GM12878 (cell line): ENCODE results near the gene SORCS1.

ENCODE experiments used
- EED ChIP-seq: sonication (generic); IDR thresholded peaks from 2 replicates; pipeline ENCODE4 v1.6.1; 2016; ENCODE audit warnings: antibody characterized with exemption, low read depth
- EP300 ChIP-seq, 2 experiments: fragments of 150-350 bp in 1 of 2; IDR thresholded peaks; 2 replicates each; pipeline ENCODE4 v1.6.1; 2011 to 2012; ENCODE audit warnings: low read depth in 2 of 2, low read length in 2 of 2, borderline replicate concordance in 1 of 2, improper control_type of control experiment in 1 of 2, inconsistent platforms in 1 of 2; ENCODE audit not compliant: control insufficient read depth in 1 of 2
- ETV6 ChIP-seq, 2 experiments: fragments of 450-650 bp in 1 of 2; IDR thresholded peaks in 1 of 2; conservative IDR thresholded peaks in 1 of 2; 2 replicates each; pipeline ENCODE4 v1.6.1; 2014; ENCODE audit warnings: antibody characterized with exemption in 1 of 2, borderline replicate concordance in 1 of 2, low read depth in 1 of 2, mild to moderate bottlenecking in 1 of 2, moderate library complexity in 1 of 2
- EZH2 ChIP-seq: IDR thresholded peaks from 2 replicates; pipeline ENCODE4 v1.6.1; 2012; ENCODE audit warnings: low read depth, mild to moderate bottlenecking, control low read depth, inconsistent platforms, low read length, borderline replicate concordance; ENCODE audit not compliant: control insufficient read depth
- HCFC1 ChIP-seq: fragments of 150-350 bp; IDR thresholded peaks from 2 replicates; pipeline ENCODE4 v1.6.1; 2014; ENCODE audit warnings: low read length
- NFYA ChIP-seq: IDR thresholded peaks from 2 replicates; pipeline ENCODE4 v1.6.1; 2011; ENCODE audit warnings: low read depth, mild to moderate bottlenecking, low read length, improper control_type of control experiment, borderline replicate concordance
- SMC3 ChIP-seq: IDR thresholded peaks from 2 replicates; pipeline ENCODE4 v1.6.1; 2011; ENCODE audit warnings: low read length, improper control_type of control experiment, borderline replicate concordance
- ZNF217 ChIP-seq: fragments of 450-650 bp; IDR thresholded peaks from 2 replicates; pipeline ENCODE4 v1.6.1; 2017; ENCODE audit warnings: antibody characterized with exemption, mild to moderate bottlenecking
- TF ChIP-seq, protein P1 (sequence below), 3 experiments: IDR thresholded peaks in 2 of 3; conservative IDR thresholded peaks in 1 of 3; 2 replicates each; pipeline ENCODE4 v1.5.1; 2011; ENCODE audit warnings: low read depth in 3 of 3, low read length in 3 of 3, mild to moderate bottlenecking in 3 of 3, control low read depth in 2 of 3, moderate library complexity in 2 of 3, inconsistent platforms in 1 of 3, mixed read lengths in 1 of 3; ENCODE audit not compliant: control insufficient read depth in 2 of 3, insufficient read depth in 1 of 3; ENCODE audit errors: extremely low read depth in 1 of 3
- TF ChIP-seq, protein P2 (sequence below): fragments of 150-350 bp; IDR thresholded peaks from 2 replicates; pipeline ENCODE4 v1.6.1; 2014; ENCODE audit warnings: mild to moderate bottlenecking, low read depth, low read length
- TF ChIP-seq, protein P3 (sequence below): fragments of 450-650 bp; IDR thresholded peaks from 2 replicates; pipeline ENCODE4 v1.6.1; 2017; ENCODE audit warnings: mild to moderate bottlenecking
- TF ChIP-seq, protein P4 (sequence below): IDR thresholded peaks from 2 replicates; pipeline ENCODE4 v1.6.1; 2011; ENCODE audit warnings: low read depth, low read length, improper control_type of control experiment, borderline replicate concordance
- TF ChIP-seq, protein P5 (sequence below): IDR thresholded peaks from 2 replicates; pipeline ENCODE4 v1.6.1; 2012; ENCODE audit warnings: mild to moderate bottlenecking, low read depth, low read length
- TF ChIP-seq, protein P6 (sequence below): IDR thresholded peaks from 2 replicates; pipeline ENCODE4 v1.6.1; 2011; ENCODE audit warnings: borderline replicate concordance, low read depth, mild to moderate bottlenecking, moderate library complexity, mixed read lengths, low read length; ENCODE audit not compliant: insufficient read depth; ENCODE audit errors: extremely low read length

DNA sequence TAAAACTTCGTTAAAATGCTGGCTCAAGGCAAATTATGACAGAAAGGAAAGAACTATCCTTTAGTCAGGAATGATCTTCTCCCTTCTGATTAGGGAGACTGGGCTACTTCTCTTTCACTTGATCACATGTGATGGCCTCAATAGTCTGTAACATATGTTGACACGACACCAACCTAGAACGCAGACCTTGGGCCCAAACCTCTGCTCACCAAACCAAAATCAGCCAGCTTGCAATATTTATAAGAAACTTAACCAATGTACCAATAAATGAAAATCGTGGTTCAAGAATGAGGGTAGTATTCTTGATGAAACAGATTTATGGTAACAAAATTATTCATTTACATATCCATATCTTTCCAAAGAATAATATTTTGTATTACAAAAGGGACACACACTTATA lies 361.6 kb downstream of the SORCS1 start:
- TF ChIP-seq EZH2 (no peak), HCFC1 (no peak), EED (no peak), EP300 (IDR thresholded peaks at IDR 0.05; ENCODE audit: borderline replicate concordance in 1 of 2, control insufficient read depth in 1 of 2, low read depth in 2 of 2, low read length in 2 of 2) (no peak), NFYA (no peak), ETV6 (conservative IDR thresholded peaks at IDR 0.05 in 1 of 2, IDR thresholded peaks at IDR 0.05 in 1 of 2; ENCODE audit: borderline replicate concordance in 1 of 2, low read depth in 1 of 2) (no peak), SMC3 (no peak), ZNF217 (no peak)
- TF ChIP-seq, protein P1, sequence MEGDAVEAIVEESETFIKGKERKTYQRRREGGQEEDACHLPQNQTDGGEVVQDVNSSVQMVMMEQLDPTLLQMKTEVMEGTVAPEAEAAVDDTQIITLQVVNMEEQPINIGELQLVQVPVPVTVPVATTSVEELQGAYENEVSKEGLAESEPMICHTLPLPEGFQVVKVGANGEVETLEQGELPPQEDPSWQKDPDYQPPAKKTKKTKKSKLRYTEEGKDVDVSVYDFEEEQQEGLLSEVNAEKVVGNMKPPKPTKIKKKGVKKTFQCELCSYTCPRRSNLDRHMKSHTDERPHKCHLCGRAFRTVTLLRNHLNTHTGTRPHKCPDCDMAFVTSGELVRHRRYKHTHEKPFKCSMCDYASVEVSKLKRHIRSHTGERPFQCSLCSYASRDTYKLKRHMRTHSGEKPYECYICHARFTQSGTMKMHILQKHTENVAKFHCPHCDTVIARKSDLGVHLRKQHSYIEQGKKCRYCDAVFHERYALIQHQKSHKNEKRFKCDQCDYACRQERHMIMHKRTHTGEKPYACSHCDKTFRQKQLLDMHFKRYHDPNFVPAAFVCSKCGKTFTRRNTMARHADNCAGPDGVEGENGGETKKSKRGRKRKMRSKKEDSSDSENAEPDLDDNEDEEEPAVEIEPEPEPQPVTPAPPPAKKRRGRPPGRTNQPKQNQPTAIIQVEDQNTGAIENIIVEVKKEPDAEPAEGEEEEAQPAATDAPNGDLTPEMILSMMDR (IDR thresholded peaks at IDR 0.05 in 2 of 3, conservative IDR thresholded peaks at IDR 0.05 in 1 of 3; ENCODE audit: control insufficient read depth in 2 of 3, extremely low read depth in 1 of 3, insufficient read depth in 1 of 3, low read depth in 3 of 3, low read length in 3 of 3) = no peak
- TF ChIP-seq, protein P2, sequence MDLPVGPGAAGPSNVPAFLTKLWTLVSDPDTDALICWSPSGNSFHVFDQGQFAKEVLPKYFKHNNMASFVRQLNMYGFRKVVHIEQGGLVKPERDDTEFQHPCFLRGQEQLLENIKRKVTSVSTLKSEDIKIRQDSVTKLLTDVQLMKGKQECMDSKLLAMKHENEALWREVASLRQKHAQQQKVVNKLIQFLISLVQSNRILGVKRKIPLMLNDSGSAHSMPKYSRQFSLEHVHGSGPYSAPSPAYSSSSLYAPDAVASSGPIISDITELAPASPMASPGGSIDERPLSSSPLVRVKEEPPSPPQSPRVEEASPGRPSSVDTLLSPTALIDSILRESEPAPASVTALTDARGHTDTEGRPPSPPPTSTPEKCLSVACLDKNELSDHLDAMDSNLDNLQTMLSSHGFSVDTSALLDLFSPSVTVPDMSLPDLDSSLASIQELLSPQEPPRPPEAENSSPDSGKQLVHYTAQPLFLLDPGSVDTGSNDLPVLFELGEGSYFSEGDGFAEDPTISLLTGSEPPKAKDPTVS = no peak
- TF ChIP-seq, protein P3, sequence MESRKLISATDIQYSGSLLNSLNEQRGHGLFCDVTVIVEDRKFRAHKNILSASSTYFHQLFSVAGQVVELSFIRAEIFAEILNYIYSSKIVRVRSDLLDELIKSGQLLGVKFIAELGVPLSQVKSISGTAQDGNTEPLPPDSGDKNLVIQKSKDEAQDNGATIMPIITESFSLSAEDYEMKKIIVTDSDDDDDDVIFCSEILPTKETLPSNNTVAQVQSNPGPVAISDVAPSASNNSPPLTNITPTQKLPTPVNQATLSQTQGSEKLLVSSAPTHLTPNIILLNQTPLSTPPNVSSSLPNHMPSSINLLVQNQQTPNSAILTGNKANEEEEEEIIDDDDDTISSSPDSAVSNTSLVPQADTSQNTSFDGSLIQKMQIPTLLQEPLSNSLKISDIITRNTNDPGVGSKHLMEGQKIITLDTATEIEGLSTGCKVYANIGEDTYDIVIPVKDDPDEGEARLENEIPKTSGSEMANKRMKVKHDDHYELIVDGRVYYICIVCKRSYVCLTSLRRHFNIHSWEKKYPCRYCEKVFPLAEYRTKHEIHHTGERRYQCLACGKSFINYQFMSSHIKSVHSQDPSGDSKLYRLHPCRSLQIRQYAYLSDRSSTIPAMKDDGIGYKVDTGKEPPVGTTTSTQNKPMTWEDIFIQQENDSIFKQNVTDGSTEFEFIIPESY = no peak
- TF ChIP-seq, protein P4, sequence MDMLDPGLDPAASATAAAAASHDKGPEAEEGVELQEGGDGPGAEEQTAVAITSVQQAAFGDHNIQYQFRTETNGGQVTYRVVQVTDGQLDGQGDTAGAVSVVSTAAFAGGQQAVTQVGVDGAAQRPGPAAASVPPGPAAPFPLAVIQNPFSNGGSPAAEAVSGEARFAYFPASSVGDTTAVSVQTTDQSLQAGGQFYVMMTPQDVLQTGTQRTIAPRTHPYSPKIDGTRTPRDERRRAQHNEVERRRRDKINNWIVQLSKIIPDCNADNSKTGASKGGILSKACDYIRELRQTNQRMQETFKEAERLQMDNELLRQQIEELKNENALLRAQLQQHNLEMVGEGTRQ = no peak
- TF ChIP-seq, protein P5, sequence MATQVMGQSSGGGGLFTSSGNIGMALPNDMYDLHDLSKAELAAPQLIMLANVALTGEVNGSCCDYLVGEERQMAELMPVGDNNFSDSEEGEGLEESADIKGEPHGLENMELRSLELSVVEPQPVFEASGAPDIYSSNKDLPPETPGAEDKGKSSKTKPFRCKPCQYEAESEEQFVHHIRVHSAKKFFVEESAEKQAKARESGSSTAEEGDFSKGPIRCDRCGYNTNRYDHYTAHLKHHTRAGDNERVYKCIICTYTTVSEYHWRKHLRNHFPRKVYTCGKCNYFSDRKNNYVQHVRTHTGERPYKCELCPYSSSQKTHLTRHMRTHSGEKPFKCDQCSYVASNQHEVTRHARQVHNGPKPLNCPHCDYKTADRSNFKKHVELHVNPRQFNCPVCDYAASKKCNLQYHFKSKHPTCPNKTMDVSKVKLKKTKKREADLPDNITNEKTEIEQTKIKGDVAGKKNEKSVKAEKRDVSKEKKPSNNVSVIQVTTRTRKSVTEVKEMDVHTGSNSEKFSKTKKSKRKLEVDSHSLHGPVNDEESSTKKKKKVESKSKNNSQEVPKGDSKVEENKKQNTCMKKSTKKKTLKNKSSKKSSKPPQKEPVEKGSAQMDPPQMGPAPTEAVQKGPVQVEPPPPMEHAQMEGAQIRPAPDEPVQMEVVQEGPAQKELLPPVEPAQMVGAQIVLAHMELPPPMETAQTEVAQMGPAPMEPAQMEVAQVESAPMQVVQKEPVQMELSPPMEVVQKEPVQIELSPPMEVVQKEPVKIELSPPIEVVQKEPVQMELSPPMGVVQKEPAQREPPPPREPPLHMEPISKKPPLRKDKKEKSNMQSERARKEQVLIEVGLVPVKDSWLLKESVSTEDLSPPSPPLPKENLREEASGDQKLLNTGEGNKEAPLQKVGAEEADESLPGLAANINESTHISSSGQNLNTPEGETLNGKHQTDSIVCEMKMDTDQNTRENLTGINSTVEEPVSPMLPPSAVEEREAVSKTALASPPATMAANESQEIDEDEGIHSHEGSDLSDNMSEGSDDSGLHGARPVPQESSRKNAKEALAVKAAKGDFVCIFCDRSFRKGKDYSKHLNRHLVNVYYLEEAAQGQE = no peak
- TF ChIP-seq, protein P6, sequence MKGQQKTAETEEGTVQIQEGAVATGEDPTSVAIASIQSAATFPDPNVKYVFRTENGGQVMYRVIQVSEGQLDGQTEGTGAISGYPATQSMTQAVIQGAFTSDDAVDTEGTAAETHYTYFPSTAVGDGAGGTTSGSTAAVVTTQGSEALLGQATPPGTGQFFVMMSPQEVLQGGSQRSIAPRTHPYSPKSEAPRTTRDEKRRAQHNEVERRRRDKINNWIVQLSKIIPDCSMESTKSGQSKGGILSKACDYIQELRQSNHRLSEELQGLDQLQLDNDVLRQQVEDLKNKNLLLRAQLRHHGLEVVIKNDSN = no peak
